UCSD-AML1 (cell line): Measurements from ENCODE around the gene CNKSR3.

Experiments used
- DNase-seq: peaks from one replicate; lab custom pipeline; 2025; ENCODE audit not compliant: unreplicated experiment; lab: John Stamatoyannopoulos, UW

Gene CNKSR3

DNA sequence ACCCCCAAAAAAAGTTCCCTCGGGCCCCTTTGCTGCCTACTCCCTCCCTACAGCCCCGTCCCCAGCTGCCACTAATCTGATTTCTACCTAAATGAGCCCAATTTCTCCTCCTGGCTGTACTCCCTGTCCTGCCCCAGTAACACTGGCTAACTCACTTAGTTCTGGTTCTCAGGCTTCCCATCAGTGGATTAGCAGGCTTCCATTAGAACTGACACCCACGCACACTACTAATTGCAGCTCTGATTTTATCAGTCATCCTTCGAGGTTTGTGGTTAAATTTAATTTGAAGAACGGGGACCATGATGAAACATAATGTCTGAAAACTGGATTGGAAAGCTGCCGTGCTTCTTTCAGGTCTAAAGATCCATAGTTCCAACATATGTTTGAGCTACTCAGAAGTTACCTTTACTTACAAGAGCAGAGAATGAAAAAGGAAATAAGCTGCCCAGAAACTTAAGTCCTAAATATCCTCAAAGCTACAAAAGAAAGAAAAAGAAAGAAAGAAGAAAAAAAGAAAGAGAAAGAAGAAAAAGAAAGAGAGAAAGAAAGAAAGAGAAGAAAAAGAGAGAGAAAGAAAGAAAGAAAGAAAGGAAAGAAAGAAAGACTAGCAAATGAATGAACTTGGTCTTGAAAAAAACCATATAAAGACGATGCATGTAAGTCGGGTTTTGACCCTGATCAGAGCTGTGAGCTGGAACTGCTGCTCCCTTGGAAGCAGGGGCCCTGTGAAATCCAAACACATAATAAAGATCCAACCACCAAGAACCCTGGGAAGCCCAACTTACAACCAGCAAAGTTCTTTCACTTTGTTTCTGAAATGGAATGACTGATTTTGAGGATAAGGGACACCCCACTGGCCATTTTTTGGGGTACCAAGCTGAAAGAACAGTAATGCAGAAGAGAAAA, 51.7 kb downstream of the CNKSR3 start:
- no peak for DNase-seq

DNA sequence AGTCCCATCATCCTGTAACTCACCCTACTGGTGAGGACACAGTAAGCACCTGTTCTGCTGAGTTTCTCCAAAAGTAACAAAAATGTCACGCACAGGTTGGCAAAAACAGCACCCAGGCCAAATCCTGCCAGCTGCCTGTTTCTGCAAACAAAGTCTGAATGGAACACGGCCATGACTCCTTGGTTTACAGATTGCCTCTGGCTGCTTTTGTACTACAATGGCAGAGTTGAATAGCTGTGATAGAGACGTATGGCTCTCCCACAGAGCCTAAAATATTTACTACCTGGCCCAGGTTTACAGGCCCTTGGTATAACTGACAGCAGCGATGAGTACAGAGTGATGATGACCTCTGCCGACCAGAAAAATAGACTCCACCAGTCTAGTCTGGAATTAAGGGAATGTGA, 52.6 kb downstream of the CNKSR3 start:
- DNase-seq, result no peak

DNA sequence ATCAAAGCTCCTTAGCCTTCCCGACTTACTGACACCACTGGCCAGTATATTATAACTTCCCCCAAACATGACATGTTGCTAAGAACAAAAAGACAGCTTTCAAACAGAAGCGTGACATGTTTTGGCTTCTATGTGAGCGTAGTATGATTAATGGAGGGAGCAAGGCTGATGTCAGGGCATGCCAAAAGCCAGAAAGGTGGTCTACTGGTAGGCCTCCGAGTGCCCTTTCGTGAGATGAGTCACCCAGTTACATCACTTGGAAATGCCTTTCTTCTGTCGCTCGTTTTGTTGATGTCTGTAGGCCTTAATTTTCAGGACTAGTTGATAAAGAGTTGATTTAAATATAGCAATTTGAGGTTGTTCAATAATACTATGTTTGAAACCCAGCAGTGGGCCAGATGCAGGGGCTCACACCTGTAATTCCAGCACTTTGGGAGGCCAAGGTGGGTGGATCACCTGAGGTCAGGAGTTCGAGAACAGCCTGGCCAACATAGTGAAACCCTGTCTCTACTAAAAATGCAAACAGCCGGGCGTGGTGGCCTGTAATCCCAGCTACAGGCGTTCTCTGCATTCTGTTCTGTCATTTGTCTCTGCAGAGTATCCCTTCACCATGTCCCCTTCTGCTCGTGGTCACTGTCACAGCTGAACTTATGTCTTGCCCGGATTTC, 53.3 kb downstream of the CNKSR3 start:
- DNase-seq, result no peak

DNA sequence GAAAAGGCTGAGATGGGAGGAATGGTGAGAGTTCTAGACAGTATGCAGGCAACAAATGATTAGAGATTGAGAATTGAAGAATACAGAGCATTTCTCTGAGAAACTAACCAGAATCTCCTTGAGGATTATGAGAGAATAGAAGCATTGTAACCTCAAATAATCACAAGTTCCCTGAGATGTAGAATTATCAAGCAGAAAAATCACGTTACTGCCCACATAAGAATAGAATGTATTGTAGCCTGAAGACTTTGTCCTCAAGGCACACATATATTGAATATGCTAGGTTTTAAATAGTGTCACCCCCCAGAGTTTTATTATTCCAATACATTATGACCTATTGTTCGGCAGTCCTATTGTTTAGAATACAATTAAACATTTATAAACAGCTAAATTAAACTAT, 57.2 kb downstream of the CNKSR3 start:
- DNase-seq, result no peak

DNA sequence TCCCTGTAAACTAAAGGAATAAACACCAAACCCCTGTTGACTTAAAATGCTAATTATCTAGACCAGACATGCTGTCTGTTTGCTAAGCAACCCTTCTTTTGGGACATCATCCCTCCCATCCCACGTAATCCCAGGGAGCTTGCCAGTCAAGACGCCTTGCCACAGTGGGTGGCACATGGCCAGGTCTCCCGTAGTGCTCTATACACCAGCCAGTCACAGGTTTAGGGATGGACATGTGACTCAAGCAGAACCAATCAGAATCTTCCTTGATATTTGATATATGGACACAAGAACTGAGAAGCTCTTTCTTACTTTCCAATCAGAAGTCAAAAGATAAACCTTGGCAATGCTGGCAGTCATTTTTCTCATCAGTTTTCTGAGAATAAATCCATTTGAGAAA, 60.0 kb downstream of the CNKSR3 start:
- DNase-seq, result no peak

DNA sequence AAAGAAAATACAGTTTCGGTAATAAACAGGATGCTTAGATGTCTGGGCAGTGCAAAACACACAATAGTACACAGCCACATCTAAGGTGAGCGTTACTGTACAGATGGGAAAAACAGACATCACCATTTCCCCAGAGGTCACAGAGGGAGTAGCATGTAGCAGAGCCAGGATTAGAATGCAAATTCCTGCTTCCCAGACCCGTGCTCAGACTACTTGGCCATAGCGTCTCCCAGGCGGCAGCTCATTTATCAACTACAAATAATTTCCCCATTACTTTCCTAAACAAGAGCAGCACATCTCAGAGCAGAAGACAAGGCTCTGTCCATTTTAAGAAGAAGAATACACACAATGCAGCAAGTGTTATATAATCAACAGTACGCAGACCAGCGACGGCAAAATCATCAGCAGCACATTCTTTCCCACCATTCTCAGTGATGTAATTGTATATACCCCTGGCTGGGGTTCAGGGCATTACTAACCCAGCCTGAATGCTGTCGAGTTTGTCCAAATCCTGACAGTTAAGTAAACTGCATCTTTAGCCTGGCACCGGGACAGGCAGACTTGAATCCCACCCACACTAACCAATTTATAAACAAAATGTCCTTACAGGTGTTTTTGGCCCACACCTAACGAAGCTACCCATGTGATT, 61.9 kb downstream of the CNKSR3 start:
- DNase-seq, result no peak

DNA sequence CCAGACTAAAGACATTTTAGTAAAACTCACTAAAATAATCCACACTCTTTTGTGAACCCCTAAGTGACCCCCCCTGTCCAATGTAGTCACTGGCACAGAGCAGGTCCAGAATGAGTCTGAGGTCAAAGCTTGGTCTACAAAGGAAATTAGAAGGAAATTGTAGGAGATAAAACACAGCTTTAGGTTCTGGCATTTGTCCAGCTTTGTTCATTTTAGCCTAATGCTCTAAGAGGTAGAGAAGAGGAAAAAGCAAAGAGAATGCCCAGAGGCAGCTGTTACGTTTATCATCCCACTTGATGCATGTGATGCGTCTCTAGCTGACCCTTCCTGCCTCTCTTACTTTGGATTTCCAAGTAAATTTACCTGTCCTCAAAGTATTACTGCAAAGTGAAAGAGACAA, 62.5 kb downstream of the CNKSR3 start:
- no peak for DNase-seq

DNA sequence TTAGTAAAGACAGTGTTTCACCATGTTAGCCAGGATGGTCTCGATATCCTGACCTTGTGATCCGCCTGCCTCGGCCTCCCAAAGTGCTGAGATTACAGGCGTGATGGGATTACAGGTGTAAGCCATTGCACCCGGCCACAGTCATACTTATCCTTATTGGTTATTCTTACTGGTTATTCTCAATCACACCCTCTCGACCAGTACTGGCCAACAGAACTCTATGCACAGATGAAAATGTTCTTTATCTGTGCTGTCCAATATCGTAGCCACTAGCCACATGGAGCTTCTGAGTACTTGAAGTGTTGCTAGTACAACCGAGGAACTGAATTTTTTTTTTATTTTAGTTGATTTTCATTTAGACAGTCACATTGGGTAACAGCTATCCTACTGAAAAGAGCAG, 63.5 kb downstream of the CNKSR3 start:
- no peak for DNase-seq

DNA sequence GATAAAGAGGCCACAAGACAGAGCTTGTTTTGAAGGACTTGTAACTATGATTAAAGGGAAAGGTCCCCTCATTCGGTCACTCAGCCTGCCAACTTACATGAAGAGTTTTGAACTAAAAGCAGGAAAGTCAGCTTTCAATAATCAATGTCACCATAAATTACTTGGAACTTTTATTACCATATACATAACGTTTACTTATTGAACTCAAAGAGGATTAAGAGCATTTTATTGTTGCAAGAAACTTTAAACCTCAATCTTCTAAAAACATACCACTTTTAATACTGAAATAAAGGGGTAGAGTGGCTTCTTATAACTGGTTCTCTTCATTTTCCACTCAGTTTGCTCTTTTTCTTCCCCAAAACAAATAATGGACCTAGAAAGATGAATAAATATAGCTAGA, 65.1 kb downstream of the CNKSR3 start:
- DNase-seq, result no peak

DNA sequence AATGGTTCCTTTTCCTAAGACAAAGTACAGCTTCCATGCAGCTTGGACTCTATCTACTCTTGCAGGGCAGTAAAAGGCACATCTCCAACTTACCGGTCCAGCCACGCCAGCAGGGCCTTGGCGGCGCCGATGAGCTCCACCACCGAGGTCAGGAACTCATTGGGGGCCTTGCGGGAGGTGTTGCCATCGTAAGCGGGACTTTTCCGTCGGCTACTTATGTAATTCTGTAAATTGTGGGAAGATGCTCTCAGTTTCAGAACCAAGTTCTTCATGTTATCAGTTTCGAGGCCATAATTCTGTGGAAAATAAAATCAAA, 68.5 kb downstream of the CNKSR3 start:
- DNase-seq, result no peak

DNA sequence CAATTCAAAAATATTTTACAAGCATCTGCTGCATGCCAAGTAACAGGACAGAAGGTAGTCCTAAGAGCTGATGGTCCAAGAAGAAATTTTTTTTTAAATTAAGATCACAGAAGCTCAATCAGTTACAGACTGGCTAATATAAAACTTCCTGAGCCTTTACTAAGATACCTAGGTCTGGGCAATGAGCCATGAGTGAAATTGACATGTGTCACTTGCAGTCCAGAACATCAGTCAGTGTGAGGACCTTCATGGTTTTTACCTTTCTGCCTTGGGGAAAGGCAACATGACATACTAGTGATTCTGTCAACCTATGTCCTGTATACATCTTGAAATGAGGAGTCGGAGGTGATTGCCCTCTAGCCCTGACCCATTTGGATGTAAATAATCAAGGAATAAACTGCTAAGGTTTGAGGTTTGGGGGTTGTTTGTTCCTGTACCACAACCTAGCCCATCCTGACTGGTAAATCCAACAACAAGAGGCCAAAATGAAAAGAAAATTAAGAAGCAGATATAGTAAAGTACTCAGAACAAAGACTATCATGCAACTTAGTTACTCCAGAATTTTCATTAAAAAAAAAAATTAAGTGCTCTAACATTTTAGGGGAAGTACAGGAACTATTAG, 70.0 kb downstream of the CNKSR3 start:
- DNase-seq, result no peak

DNA sequence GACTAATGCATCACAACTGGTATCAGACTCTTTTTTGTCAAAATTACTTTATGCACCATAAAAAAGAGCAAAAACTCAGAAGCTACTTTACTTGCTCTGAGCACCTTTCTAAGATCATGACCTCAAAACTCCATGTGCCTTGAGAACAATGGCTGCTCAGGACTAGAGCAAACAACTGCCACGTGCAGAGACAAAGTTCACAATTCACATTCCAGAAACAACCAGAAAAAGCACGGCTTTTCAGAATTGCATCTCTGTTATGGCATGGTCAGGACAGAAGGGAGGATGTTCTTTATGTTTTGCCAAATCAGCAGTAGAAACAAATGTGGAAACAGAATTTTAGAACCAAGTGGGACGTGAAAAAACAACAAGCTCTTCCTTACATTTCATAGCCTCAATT, 70.5 kb downstream of the CNKSR3 start:
- DNase-seq, result no peak

DNA sequence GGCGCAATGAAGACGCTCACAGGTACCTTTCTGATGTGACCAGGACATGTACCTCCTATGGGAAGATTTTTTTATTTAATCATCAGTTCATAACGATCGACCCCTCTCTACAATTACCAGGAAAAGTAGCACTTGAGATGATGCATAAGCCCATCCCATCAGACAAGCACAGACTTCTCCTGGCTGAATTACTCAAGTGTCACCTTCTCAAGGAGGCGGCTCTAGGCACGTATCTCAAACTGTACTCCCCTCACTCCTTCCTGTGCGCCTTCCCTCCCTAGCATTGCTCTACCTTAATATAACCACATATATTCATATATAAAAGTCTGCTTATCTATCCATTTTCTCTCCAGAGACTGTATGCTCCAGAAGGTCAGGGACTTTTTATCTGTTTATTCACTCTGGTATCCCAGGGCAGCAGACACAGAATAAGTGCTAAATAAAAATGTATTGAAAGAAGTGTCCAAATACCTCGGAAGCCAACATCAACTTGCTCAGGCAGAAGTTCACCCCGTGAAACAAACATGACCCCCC, 71.5 kb downstream of the CNKSR3 start:
- DNase-seq, result no peak

DNA sequence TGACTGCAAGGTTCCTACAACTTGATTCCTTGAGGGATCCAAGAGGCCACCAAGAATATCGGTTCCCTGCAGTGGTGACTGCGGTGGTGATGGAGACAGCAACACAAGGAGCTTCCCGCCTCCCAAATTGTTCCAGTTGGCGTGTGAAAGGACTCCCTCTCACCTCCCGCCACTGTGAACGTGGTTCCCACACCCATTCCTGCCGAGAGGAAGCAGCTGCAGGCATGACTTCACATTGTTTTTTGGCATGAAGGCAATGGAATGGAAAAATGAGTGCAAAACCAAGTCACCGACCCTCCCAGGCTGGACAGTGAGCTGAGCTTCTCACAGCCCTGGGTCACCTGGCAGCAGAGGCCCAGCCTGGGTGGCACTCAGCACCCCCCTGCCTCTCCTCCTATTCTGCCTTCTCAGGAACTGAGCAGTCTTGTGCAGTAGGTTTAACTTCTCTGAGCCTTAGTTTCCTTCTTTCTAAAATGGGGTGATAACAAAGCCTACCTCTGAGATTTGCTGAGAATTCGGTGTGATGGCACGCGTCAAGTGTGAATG, 75.0 kb downstream of the CNKSR3 start:
- no peak for DNase-seq

DNA sequence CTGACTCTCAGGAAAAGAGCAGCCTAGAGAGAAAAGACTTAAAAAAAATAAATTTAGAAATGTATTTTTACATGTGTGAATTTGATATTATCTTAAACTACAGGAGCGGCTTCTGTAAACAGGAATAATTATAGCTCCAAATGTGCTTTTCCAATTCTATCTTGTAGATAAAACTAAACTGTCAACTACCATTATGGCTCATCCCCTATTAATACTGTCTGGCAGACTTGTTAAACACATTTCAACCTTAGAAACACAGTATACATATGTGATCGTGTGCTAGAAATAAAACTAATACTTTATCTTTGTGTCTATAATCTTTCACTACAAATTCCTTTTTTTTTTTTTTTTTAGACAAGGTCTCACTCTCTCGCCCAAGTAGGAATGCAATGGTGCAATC, 75.8 kb downstream of the CNKSR3 start:
- DNase-seq, result no peak

DNA sequence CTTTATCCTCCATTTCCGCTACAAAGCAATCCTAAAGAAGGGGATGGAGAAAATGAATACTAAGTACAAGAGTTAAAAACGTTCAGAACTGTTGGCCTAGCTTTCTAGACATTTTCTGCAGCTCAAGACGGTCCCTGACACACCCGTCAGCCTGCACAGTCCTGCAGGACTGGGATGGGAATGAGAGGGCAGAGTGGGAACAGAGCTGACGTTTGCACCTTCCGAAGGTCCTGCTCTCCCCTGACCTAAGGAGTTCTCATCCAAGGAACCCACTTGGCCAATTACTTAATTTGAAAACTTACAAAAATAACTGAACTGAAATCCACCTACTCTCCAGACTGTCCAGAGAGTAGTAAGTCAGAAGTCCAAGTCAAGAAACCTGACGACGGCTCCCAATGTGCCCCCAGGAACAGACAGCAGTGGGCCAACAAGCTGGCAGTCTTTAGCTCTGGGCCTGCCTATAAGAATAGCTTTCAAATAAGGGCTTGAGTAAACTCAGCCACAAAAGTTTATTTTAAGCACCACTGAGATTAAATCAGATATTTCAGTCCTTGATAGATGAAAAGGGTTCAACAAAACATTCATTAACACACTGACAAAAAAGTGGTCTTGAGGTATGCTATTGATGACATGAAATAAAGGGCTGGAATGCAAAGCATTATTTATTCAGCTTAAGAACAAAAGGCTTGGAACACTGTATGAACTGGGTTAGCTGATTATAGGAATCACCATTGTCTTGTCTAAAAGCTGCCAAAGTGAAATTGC, 76.8 kb downstream of the CNKSR3 start:
- no peak for DNase-seq

DNA sequence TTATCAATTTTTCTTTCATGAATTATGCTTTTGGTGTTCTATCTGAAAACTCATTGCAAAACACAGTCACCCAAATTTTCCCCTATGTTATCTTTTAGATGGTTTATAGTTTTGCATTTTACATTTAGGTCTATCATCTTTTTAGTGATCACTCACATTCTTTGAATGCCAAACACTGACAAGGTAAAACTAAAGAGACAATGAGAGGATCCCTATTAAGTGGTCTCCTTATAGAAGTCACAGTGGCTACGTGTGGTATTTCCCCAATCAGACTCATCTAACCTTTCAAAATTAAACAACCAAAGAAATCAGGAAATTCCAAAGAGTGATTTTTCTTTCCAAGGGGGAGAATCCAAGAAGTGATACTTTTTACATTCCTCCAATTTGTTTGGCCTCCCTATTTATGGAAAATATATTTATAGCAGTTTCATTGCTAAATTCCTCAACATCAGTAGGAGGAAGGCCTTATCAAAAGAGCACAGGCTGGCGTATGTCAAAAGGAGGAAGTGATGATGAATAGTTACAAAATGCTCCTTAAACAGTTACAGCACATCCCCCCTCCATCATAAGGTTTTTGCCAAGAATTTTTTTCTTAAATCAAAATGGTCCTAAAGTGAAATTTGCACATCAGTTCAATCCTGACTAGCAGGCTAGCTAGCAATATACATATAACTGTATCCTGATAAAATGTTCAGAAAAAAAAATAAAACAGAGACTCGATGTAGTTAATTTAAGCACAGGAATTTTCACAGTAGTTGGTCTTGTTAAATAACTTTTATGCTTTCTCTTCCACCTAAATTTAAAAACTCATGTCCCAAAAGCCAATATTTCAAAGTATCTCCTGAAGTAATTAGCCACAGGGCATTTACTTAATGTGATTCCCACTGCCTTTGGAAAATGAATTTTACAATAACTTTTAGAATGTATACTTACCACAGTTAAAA, 77.7 kb downstream of the CNKSR3 start:
- DNase-seq, result no peak

DNA sequence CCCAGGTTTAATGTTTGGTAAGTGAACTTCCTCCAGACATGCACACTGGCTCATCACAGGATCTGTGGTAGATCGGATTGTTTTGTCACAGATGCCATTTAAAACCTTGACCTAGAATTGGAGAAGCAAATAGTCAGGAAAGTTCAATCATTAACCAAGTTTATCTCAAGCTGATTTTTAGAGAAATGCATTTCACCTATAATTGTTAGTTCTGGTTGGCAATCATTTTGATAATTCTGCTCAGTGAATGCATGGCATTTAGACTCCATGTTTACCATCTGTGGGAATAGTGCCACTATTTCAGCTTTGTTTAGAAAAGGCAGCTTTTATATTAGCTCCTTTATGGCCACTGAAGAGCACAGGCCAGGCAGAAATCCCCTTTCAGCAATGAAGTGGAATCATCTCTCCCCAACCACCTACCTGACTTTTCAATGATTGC, 80.0 kb downstream of the CNKSR3 start:
- DNase-seq, result no peak

DNA sequence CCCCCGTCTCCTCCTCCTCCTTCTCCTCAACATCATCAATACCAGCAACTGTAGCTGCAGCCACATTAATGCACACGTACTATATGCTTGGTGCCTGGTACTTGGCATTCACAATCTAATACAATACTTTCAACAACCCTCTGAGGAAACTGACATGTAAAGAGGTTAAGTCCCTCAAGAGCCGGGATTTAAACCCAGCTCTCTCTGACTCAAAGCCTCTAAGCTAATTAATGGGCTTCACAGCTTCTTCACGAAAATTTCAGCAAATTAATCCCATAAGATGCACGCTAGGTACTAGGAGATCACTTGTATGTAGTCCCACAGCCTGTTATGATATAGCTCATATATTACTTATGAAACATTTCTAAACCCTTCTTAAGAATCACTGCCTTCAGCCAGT, 80.8 kb downstream of the CNKSR3 start:
- no peak for DNase-seq
